GM18909 (cell line): Measurements from ENCODE around the gene GNPNAT1.

Experiments used
- ATAC-seq: cut with Tn5 transposase; IDR thresholded peaks from one replicate; pipeline ENCODE4 v1.9.1; 2021; ENCODE audit warnings: mild to moderate bottlenecking; ENCODE audit not compliant: unreplicated experiment, poor library complexity

GNPNAT1 gene

DNA sequence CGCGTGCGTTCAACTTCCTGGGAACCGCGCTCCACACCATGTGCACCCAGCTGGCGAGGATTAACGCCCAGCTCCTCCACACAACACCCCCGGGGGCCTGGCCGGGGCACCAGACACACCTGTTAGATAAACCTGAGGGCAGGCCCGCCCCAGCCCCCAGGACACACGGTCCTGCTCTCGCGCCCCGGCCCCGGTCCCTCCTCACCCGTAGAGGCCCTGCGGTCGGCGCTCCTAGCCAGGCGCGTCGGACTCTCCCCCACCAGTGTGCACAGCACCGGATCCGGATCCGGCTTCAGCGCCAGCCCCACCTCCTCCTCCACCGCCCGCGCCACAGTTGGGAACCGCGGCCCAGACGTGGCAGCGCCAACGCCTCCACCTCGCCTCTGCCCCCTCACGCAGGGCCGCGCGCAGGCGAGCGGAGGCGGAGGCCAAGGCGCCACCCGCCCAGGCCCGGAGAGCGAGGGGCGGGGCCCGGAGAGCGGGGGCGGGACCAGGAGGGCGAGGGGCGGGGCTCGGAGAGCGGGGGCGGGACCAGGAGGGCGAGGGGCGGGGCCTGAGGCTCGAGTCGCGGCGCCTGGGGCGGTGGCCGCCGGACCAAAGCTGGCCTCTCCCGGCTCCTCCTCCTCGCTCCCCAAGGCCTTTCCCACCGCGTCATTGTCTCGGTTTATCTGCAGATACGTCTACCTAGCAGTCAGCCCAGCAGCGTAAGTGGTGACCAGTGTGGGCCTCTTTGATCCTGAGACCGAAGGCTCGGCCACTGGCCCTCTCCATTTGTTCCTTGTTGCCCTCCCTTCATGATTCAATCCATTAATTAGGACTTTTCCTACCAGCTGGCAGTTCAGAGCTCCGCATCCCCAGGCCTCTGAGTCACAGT lies at the start of gene GNPNAT1:
Gene GNPNAT1 (minus strand): TSS at position 385 of the 874 bp plus-strand sequence. CDS start 6,957 bp downstream, outside the sequence.
- ATAC-seq = peak; percentile 94

GRCh38 chr14:52840877-52841276 lies 49.5 kb upstream of the GNPNAT1 start:
- no peak for ATAC-seq

GRCh38 chr14:52837451-52837850 lies 46.0 kb upstream of the GNPNAT1 start:
- no peak for ATAC-seq

DNA sequence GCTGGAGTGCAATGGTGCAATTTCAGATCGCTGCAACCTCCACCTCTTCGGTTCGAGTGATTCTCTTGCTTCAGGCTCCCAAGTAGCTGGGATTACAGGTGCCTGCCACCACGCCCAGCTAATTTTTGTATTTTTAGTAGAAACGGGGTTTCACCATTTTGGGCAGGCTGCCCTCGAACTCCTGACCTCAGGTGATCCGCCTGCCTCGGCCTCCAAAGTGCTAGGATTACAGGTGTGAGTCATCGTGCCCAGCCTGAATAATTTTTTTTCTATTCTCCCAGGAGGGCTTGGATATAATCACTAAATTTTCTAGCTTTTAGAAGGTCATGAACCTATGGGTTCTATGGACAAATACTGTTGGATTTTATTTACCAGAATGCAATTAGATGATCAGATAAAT lies 44.7 kb upstream of the GNPNAT1 start:
- no peak for ATAC-seq

DNA sequence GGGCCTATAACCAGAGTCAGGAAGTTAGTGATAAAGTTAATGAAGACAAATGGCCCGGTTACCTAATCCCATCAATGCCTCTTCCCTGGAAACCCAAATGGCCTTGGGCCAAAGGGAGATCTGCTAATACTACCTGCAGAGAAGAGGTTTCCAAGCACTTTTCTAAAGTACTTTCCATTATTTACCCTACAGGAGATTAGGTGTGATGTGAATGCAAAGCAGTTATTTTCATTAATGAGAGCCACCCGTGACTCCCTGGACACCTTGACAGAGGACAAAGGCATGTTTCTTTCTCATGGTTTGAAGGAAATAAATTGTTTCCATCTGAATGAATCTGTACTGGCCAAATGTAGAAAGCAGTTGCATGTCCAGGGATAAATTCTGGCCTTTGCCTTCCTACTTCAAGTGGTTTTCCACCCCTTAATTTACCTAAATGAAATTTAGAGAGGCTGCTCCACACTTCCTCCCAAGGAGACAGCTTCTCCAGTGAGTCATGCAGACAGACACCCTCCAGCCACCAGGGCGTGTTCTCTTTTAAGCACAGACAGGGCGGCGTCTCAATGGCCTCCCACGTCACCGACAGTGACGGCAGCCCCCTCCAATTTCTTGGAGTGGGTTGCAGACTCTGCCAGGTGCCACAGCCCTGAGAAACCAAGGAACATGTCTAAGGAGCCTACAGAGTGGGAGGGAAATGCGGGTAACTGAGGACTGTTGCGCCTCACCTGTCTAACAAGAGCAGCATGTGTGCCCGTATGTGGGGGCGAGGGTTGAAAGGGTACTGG lies 43.9 kb upstream of the GNPNAT1 start:
- no peak for ATAC-seq

DNA sequence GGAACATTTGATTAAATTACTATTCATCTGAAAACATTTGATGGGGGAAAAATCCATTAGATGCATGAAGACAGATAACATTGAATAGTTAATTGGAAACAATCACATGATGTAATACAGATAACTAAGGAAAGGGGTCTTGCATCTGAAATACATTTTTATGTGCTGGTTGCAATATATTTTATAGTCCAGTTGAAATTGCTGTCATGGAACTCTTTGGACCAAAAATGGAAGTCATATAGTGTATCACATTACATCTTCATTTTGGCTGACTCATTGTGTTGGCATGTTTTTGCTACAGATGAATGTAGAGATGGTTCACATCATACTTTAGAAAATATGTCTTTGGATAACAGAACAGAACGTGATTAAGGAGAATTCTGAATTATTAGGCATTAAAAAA lies 43.0 kb upstream of the GNPNAT1 start:
- ATAC-seq = no peak

DNA sequence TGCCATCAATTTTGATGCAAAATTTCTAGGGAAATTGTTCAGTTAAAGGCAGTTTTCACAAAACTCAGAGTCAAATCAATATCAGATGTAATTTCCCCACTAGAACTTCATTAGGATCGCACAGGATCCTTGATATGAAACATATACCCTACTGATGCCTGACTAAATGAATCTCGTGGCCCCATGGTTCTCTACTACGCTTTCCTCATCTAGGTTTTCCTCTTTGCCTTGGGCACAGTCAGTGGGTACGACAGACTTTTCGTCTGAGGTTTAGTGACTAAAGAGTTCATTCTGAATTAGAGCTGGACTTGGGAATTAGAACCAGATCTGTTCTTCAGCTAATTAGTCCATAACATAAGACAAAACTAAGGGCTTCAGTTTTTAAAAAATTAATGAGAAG lies 42.5 kb upstream of the GNPNAT1 start:
- ATAC-seq = no peak

DNA sequence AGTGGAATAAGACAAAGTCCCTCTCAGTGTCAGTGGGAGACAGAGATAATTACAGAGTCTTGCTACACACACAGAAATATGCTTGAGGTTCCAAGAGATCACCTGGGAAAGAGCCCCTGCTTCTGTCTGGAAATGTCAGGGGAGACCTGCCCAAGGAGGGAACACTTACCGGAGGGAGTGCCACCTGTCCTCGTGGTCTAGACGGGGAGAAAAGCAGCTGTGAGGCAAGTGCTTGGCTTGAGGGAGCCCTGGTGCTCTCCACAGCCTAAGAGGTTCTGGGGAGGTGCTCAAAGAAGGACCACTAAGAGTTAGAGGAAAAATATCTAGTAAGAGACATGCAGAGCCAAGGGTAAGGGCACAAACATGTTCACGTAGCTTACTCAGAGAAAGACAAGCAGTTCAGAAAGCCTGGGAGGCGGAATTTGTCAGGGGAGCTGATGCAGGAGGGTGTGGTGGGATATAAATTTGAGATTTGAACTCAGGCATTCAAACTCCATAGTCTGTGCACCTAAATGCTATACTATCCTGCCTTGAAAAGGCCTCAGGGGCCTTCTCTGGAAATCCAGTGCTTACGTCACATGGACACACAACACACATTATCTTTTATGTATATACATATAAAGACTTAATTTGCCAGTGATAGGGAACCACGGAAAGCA lies 38.2 kb upstream of the GNPNAT1 start:
- ATAC-seq = no peak

DNA sequence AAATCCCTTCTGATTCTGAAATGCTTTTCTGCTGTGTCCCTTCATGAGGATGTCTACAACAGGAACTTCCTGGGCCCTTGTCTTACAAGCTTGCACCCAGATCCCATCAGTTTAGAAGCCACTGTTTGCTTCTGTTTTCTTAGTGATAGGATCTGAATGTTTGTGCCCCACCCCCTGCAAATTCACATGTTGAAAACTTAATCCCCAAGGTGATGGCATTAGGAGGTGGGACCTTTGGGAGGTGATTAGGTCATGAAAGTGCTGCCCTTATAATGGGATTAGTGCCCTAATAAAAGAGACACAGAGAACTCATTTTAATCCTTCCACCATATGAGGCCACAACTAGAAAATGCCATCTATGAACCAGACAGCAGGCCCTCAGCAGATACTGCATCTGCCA lies 36.0 kb upstream of the GNPNAT1 start:
- ATAC-seq = no peak

- ATAC-seq = no peak
These were observed 33.7 kb upstream of the GNPNAT1 start for GRCh38 chr14:52825085-52825484.

DNA sequence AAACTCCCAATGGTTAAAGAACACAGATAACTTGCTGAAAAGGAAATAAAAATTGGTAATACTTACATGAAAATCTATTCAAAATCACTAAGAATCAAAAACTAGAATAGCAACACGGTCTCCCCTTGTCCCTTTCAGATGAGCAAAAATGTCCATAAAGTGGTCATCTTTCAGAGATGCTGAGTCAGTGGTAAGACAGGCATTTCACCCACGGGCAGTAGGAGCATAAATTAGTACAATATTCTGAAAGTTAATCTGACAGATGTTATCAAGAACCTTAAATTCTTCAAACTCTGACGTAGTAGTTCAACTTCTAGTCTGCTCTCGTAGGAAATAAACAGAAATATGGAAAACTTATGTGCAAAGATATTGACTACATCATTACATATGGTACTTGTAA lies 33.1 kb upstream of the GNPNAT1 start:
- ATAC-seq = no peak

DNA sequence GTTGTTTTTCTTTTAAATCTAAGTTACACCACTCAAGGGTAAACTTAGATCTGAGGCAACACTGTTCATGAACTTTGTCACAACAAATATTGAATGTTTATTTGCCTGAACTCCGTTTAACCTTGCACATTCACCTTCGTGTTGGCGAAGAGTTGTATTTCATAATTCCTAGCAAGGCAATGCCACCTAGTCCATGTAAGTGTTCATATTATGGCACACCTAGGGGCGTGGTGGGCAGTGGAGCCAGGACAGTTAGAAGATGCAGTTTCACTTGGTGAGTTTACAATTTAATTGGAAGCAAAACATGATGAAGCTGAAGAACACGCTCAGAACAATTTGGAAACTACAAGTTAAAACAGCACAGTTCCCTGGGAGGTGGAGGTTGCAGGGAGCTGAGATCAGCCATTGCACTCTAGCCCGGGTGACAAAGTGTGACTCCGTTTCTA lies 30.4 kb upstream of the GNPNAT1 start:
- ATAC-seq = no peak

GRCh38 chr14:52808101-52808500 lies 16.7 kb upstream of the GNPNAT1 start:
- ATAC-seq = no peak

DNA sequence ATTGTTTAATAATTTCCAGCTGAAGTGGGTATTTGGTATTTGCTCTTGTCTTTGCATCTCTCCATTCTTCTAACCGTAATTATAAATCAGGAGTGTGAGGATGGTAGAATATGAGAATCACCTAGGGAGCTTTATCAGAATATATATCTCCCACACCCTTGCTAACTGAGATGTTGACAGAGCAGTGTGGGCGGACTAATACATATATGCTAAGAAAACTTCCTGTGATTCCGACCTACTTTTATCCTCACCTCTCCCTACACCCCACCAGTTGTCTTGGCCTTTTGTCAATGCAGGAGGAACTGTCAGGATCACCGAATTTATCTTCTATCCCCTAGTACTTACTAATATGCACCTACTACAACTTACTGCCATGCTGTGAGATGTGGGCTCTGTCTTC lies 14.7 kb upstream of the GNPNAT1 start:
- no peak for ATAC-seq

DNA sequence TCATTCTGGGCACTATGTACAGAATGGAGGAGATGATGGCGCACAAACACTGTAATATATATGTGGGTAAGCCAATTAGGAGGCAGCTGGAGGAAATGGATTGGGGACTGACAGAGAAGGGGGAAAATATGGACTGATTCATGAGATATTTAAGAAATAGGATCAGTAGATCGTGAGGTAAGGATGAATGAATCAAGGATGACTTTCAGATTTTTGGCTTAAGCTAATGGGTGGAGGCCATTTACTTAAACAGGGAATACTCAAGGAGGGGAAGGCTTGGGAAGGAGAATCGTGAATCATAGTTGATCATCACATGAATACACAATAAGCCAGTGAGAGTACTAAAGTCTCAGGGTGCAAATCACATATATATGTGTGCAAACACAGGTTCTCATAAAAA lies 11.2 kb upstream of the GNPNAT1 start:
- no peak for ATAC-seq

GRCh38 chr14:52801014-52801712 lies 9.8 kb upstream of the GNPNAT1 start:
- no peak for ATAC-seq

DNA sequence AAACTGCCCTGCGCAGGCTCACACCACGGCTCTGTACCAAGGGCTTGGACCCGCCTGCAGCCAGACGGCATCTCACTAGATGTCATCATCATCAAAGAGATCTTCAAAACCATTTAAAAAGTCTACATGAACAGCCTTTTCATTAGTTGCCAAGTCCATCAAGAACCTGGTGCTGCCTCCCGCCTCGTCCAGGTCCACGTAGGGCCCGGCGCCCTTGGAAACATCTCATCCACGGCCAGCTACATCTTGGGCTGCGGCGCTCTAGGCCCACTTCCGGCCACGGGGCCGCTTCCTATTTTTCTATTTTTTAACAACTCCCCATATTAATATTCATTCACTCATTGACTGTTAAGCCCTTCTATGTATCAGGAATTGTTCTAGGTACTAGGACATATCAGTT lies 7.4 kb upstream of the GNPNAT1 start:
- no peak for ATAC-seq

- no peak for ATAC-seq
These were observed 6.2 kb upstream of the GNPNAT1 start for GRCh38 chr14:52797653-52798052.

- ATAC-seq = no peak
These were observed 1.7 kb upstream of the GNPNAT1 start for GRCh38 chr14:52793061-52793460.

- no peak for ATAC-seq
These were observed 649 bp upstream of the GNPNAT1 start for GRCh38 chr14:52792097-52792415.
